Measurements from ENCODE around the gene BBS10. TPM values are rescaled to one million over a fixed set of nuclear protein-coding genes. Genes with fewer than 3 reads are reported as not detected.

Gene BBS10
- total RNA-seq, 1 experiment from 2014 or later: 6.0 TPM

- Mint-ChIP-seq H3K4me3 (ENCODE audit: unreplicated experiment) (no peak overlapping the region), H3K9me3 (ENCODE audit: unreplicated experiment) (no peaks in the 10 kb centered on the region), H3K27ac (ENCODE audit: unreplicated experiment) (no peak overlapping the region), H3K27me3 (ENCODE audit: insufficient read depth, unreplicated experiment) (no peaks in the 10 kb centered on the region), H3K4me1 (ENCODE audit: low read depth, unreplicated experiment) (no peaks in the 10 kb centered on the region), H3K36me3 (ENCODE audit: insufficient read depth, unreplicated experiment) (no peaks in the 10 kb centered on the region)
- ChIA-PET CTCF (no interaction called here), POLR2A (no interaction called here)
- no peak for DNase-seq
- no TSS peak for BruUV-seq (replicated peaks)
- Histone ChIP-seq H3K4me1 (no peaks in the 10 kb centered on the region), H3K27me3 (replicated peaks; ENCODE audit: control insufficient read depth, insufficient read depth, low read length) (no peaks in the 10 kb centered on the region), H3K4me3 (ENCODE audit: low read depth, low read length) (no peak overlapping the region), H3K36me3 (ENCODE audit: control insufficient read depth, insufficient read depth, low read length) (no peaks in the 10 kb centered on the region), H3K9me3 (no peaks in the 10 kb centered on the region)
- no peak for TF ChIP-seq CTCF (IDR thresholded peaks at IDR 0.05; ENCODE audit: insufficient read depth in 1 of 2, low read depth in 1 of 2, low read length in 1 of 2, severe bottlenecking in 1 of 2, unreplicated experiment in 1 of 2)
- intact Hi-C loops (cut with micrococcal nuclease; ENCODE audit: unreplicated experiment): no loop called here
Measured at GRCh38 chr12:76312315-76312714, 35.9 kb downstream of the BBS10 start.

- intact Hi-C loops (cut with micrococcal nuclease; ENCODE audit: unreplicated experiment): no loop called here
- Histone ChIP-seq H3K4me1 (no peaks in the 10 kb centered on the region), H3K36me3 (ENCODE audit: control insufficient read depth, insufficient read depth, low read length) (no peaks in the 10 kb centered on the region), H3K4me3 (ENCODE audit: low read depth, low read length) (no peak overlapping the region), H3K9me3 (no peaks in the 10 kb centered on the region), H3K27me3 (replicated peaks; ENCODE audit: control insufficient read depth, insufficient read depth, low read length) (no peaks in the 10 kb centered on the region)
- Mint-ChIP-seq H3K27me3 (ENCODE audit: insufficient read depth, unreplicated experiment) (no peaks in the 10 kb centered on the region), H3K9me3 (ENCODE audit: unreplicated experiment) (no peaks in the 10 kb centered on the region), H3K4me1 (ENCODE audit: low read depth, unreplicated experiment) (no peaks in the 10 kb centered on the region), H3K36me3 (ENCODE audit: insufficient read depth, unreplicated experiment) (no peaks in the 10 kb centered on the region), H3K4me3 (ENCODE audit: unreplicated experiment) (no peak overlapping the region), H3K27ac (ENCODE audit: unreplicated experiment) (no peak overlapping the region)
- ChIA-PET CTCF (no interaction called here), POLR2A (no interaction called here)
- DNase-seq: no peak
- no TSS peak for BruUV-seq (replicated peaks)
- TF ChIP-seq CTCF (IDR thresholded peaks at IDR 0.05; ENCODE audit: insufficient read depth in 1 of 2, low read depth in 1 of 2, low read length in 1 of 2, severe bottlenecking in 1 of 2, unreplicated experiment in 1 of 2): no peak
Measured at GRCh38 chr12:76311796-76312195, 36.4 kb downstream of the BBS10 start.

- TF ChIP-seq CTCF (IDR thresholded peaks at IDR 0.05; ENCODE audit: insufficient read depth in 1 of 2, low read depth in 1 of 2, low read length in 1 of 2, severe bottlenecking in 1 of 2, unreplicated experiment in 1 of 2): no peak
- CTCF ChIA-PET: no interaction called here
- Histone ChIP-seq H3K4me3 (ENCODE audit: low read depth, low read length) (no peak overlapping the region), H3K9me3 (no peaks in the 10 kb centered on the region), H3K36me3 (ENCODE audit: control insufficient read depth, insufficient read depth, low read length) (no peaks in the 10 kb centered on the region), H3K27me3 (replicated peaks; ENCODE audit: control insufficient read depth, insufficient read depth, low read length) (no peaks in the 10 kb centered on the region), H3K4me1 (no peaks in the 10 kb centered on the region)
- POLR2A ChIA-PET: no interaction called here
- no peaks in the 10 kb centered on the region for H3K27me3 Mint-ChIP-seq (ENCODE audit: insufficient read depth, unreplicated experiment)
- H3K4me1 Mint-ChIP-seq (ENCODE audit: low read depth, unreplicated experiment): no peaks in the 10 kb centered on the region
- no peaks in the 10 kb centered on the region for H3K36me3 Mint-ChIP-seq (ENCODE audit: insufficient read depth, unreplicated experiment)
- H3K9me3 Mint-ChIP-seq (ENCODE audit: unreplicated experiment): no peaks in the 10 kb centered on the region
- intact Hi-C loops (cut with micrococcal nuclease; ENCODE audit: unreplicated experiment): no loop called here
- DNase-seq: no peak
- no peak overlapping the region for H3K27ac Mint-ChIP-seq (ENCODE audit: unreplicated experiment)
- no peak overlapping the region for H3K4me3 Mint-ChIP-seq (ENCODE audit: unreplicated experiment)
- no TSS peak for BruUV-seq (replicated peaks)
Measured at GRCh38 chr12:76310110-76310509, 38.1 kb downstream of the BBS10 start.

Data from Caco-2 (cell line).